ENCODE results near the gene SPACA9. TPM values are rescaled to one million over a fixed set of nuclear protein-coding genes. Genes with fewer than 3 reads are reported as not detected.

The SPACA9 gene
- total RNA-seq, 1 experiment from 2014 or later, result 1.3 TPM

DNA sequence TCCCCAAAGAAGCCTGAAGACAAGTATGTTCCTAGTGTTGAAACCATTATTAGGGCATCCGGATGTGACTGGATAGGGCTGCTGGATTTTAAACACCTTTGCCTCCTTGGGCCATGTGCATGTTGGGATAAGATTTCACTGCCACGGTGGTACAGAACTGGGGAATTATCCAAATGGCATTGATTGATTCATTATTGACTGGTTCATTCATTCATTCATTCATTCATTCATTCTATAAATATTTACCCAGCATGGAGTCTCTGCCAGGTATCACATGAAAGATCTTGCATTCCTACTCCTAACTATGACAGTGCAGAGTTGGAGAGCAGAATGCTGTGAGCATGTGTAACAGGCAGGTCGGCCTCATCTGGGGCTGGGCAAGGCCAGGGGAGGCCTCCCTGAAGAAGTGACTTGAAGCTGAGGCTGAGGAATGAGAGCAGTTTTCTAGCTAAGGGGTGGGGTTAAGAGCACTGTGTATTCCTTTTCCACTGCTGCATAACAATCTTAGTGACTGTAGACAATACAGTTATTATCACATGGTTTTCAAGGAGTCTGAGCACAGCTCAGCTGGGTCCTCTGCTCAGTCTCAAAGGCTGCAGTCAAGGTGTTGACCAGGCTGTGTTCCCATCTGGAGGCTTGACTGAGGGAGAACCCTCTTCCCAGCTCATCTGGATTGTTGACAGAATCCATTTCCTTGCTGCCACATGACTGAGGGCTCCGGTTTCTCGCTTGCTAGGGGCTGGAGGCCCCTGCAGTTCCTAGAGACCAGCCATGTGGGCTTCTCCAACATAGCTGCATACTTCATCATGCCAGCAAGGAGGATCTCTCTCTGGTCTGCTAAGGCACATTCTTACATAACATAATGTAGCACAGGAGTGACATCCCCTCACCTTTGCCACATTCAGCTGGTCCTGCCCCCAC is 36.3 kb upstream of the SPACA9 start:
- no peaks in the 10 kb centered on the region for H3K79me2 ChIP-seq (ENCODE audit: insufficient read depth, low read length)
- H3K4me1 ChIP-seq (ENCODE audit: insufficient read depth, low read length), result peaks cover 2% of the 10 kb centered on the region; the same call in 1 of the 2 replicates
- no peak overlapping the region for H3K4me2 ChIP-seq (ENCODE audit: insufficient read depth, insufficient read length, low read length)
- peaks cover 10 to 23% of the 10 kb centered on the region in 2 experiments for H3K4me1 Mint-ChIP-seq
- no peak overlapping the region for H4K8ac ChIP-seq (replicated peaks; ENCODE audit: insufficient read length, low read depth, low read length)
- no CpG with 5 or more reads among the region's 5 CpGs for WGBS (ENCODE audit: extremely low coverage, insufficient read length, low lambda C conversion rate)
- no peak overlapping the region for H4K91ac ChIP-seq (ENCODE audit: insufficient read length, low read depth, low read length)
- H3K14ac ChIP-seq (ENCODE audit: insufficient read depth, low read length), result no peak overlapping the region
- TF ChIP-seq, protein P1, sequence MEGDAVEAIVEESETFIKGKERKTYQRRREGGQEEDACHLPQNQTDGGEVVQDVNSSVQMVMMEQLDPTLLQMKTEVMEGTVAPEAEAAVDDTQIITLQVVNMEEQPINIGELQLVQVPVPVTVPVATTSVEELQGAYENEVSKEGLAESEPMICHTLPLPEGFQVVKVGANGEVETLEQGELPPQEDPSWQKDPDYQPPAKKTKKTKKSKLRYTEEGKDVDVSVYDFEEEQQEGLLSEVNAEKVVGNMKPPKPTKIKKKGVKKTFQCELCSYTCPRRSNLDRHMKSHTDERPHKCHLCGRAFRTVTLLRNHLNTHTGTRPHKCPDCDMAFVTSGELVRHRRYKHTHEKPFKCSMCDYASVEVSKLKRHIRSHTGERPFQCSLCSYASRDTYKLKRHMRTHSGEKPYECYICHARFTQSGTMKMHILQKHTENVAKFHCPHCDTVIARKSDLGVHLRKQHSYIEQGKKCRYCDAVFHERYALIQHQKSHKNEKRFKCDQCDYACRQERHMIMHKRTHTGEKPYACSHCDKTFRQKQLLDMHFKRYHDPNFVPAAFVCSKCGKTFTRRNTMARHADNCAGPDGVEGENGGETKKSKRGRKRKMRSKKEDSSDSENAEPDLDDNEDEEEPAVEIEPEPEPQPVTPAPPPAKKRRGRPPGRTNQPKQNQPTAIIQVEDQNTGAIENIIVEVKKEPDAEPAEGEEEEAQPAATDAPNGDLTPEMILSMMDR (conservative IDR thresholded peaks at IDR 0.05), result no peak
- H3K27me3 Mint-ChIP-seq (ENCODE audit: low read depth), result peaks cover 1% of the 10 kb centered on the region
- no peak overlapping the region for H3K9ac ChIP-seq (ENCODE audit: extremely low read depth, insufficient read length, low read length)
- no peaks in the 10 kb centered on the region for H3K79me1 ChIP-seq (ENCODE audit: insufficient read depth, low read depth, low read length, poor library complexity, severe bottlenecking)
- H3K36me3 Mint-ChIP-seq (ENCODE audit: insufficient read depth in 1 of 3, low read depth in 3 of 3), result no peaks in the 10 kb centered on the region
- no peak overlapping the region for H2BK20ac ChIP-seq (ENCODE audit: low read depth, low read length, poor library complexity, severe bottlenecking)
- no peak overlapping the region for H3K4ac ChIP-seq (ENCODE audit: low read depth, low read length)
- H4K20me1 ChIP-seq (ENCODE audit: control insufficient read depth, insufficient read depth, insufficient read length), result no peaks in the 10 kb centered on the region
- DNase-seq, result no peak
- no peak overlapping the region for H2BK5ac ChIP-seq (ENCODE audit: insufficient read length, low read length)
- H3K9me3 ChIP-seq (ENCODE audit: control insufficient read depth, low read depth, low read length), result no peaks in the 10 kb centered on the region
- H3K18ac ChIP-seq (ENCODE audit: insufficient read length, low read depth, low read length), result no peak overlapping the region
- H4K5ac ChIP-seq (ENCODE audit: insufficient read length, low read depth, low read length), result no peak overlapping the region
- H3K27ac ChIP-seq (ENCODE audit: insufficient read length, low read depth, low read length), result no peak overlapping the region
- H2BK120ac ChIP-seq (ENCODE audit: low read depth, low read length, poor library complexity, severe bottlenecking), result no peak overlapping the region
- H3K23ac ChIP-seq (ENCODE audit: insufficient read length, low read depth, low read length), result no peak overlapping the region
- H3K9me3 Mint-ChIP-seq, result no peaks in the 10 kb centered on the region
- H3K27me3 ChIP-seq (ENCODE audit: insufficient read depth, low read length), result no peaks in the 10 kb centered on the region
- H2AK5ac ChIP-seq (ENCODE audit: insufficient read length, low read length), result no peak overlapping the region
- H3T11ph ChIP-seq (ENCODE audit: low read length), result no peak overlapping the region
- no peak overlapping the region for H3K27ac Mint-ChIP-seq
- no peak overlapping the region for H3K4me3 Mint-ChIP-seq
- H2BK12ac ChIP-seq (ENCODE audit: insufficient read length, low read depth, low read length), result no peak overlapping the region
- H2AFZ ChIP-seq (ENCODE audit: low read length), result no peak overlapping the region
- no peaks in the 10 kb centered on the region for H3K23me2 ChIP-seq (ENCODE audit: insufficient read length, low read depth, low read length, poor library complexity, severe bottlenecking)
- H3K56ac ChIP-seq (ENCODE audit: insufficient read length, low read depth, low read length), result no peak overlapping the region
- no peak overlapping the region for H2BK15ac ChIP-seq (ENCODE audit: low read depth, low read length)

All from H9 (cell line).